Activated T-cell treated with anti-CD3 and anti-CD28 coated beads for 1 hour (primary cell): ENCODE results near the gene PFAS.
"Not testable (repeated sequence)": the region's sequence is repeated elsewhere in the genome, so short reads cannot be mapped to it uniquely, and the experiment has no call there.

Source experiments
- DNase-seq: peaks from one replicate; pipeline ENCODE4 v3.0.0-alpha.2; 2020; ENCODE audit warnings: low read depth

Gene PFAS

DNA sequence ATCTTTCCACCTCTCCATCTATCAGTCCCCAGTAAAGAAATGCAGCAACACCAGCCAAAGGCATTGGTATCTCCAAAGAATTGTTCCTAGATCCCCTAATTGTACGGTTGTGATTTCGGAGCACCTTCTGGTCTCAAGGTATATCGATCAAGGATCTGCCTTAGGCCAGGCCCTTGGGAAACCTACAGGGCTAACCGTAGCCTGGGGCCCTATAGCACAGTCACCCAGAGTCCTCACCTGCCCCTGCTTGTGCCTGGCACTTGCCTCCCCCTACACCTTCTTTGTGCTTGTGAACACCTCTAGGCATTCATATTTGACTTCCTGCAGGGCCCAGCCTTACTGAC, 21.9 kb upstream of the PFAS start:
- no peak for DNase-seq

GRCh38 chr17:8231701-8232100, 17.4 kb upstream of the PFAS start:
- DNase-seq: no peak

- no peak for DNase-seq
These were observed 14.5 kb upstream of the PFAS start for GRCh38 chr17:8234361-8235270.

GRCh38 chr17:8235676-8236075, 13.4 kb upstream of the PFAS start:
- no peak for DNase-seq

GRCh38 chr17:8237175-8237574, 11.9 kb upstream of the PFAS start:
- DNase-seq: no peak

GRCh38 chr17:8237886-8238285, 11.2 kb upstream of the PFAS start:
- no peak for DNase-seq

- no peak for DNase-seq
These were observed 5.3 kb upstream of the PFAS start for GRCh38 chr17:8243827-8244226.

DNA sequence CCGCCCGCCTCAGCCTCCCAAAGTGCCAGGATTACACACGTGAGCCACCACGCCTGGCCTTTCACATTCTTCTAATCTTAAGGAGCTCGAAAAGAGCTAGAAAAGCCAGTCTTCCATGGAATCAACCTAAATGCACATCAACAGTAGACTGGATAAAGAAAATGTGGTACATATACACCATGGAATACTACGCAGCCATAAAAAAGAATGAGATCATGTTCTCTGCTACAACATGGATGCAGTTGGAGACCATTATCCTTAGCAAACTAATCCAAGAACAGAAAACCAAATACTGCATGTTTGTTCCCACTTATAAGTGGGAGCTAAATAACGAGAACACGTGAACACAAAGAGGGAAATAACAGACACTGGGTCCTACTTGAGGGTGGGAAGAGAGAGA, 4.3 kb upstream of the PFAS start:
- no peak for DNase-seq

DNA sequence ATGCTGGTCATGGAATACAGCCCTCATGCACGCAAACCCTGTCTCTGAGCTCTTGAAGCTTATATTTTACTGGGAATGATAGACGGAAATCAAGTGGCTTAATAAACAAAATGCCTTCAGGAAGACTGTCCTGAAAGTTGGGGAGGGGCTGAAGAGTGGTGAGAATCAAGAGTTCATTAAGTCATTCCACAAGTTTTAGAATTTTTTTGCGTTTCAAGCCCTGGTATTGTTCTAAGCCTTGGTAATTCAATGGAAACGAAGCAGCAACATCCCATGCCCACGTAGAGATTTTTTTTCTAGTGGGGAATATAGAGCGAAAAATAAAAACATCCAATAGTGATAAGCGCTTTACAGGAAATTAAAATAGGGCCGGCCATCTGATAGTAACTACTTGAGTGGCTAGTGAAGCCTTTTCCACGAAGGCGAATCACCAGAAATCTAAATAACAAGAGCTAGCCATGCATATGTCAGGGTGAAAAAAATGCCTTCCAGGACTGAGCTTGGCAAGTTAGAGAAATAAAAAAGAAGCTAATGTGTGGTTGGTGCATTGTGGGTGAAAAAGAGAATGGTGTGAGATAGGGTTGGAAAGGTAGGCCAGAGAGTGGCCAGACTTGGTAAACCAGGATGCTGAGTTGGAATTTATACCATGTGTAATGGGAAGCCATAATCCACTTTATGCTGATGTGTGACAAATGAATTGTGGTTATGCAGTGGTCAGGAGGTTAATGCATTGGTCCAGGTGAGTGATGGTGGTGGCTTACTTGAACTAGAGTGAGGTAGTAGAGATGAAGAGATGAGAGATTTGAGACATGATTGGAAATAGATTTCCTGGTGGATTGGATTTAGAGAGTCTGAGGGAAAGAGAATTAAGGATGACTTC, 772 bp downstream of the PFAS start:
- no peak for DNase-seq

GRCh38 chr17:8251411-8251810, 2.3 kb downstream of the PFAS start:
- not testable (repeated sequence) for DNase-seq

GRCh38 chr17:8253801-8254200, 4.7 kb downstream of the PFAS start:
- no peak for DNase-seq

DNA sequence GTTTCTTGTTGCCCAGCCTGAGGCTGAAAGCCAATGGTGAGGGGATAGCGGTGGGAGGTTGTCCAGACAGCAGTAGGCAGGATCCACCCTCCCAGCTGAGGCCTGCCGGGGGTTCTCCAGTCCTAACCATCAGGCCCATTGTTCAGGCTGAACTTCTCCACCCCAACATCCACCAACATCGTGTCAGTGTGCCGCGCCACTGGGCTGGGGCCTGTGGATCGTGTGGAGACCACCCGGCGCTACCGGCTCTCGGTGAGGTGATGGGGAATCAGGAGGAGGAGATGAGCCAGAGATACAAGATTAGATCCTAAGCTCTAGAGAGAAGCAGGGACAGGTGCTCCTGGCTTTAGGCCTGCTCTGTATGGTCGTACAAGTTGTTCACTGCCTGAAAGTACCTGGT, 5.8 kb downstream of the PFAS start:
- no peak for DNase-seq

- no peak for DNase-seq
These were observed 6.4 kb downstream of the PFAS start for GRCh38 chr17:8255499-8255898.

DNA sequence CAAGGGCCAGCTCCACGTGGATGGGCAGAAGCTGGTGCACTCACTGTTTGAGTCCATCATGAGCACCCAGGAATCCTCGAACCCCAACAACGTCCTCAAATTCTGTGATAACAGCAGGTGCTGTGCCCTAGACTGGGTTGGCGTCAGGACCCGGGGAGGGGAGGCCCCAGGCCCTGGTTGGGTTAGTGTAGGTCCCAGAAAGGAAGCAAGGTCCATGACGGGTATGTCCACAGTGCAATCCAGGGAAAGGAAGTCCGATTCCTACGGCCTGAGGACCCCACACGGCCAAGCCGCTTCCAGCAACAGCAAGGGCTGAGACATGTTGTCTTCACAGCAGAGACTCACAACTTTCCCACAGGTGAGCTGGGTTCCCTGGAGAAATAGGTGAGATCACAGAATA, 7.2 kb downstream of the PFAS start:
- no peak for DNase-seq

DNA sequence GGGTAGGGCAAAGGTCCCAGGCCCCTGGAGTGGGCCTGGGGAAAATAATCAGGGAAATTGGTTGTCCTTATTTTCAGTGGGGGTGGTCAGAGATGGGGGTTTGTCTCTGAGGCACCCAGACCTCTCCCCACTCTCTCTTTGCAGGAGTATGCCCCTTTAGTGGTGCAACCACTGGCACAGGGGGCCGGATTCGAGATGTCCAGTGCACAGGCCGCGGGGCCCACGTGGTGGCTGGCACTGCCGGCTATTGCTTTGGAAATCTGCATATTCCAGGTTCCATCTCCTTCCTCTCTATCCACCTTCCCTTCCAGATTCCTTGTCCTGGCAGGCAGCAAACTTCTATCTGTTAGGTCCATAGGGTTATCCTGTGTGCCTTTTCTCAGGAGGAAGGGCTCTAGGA, 7.6 kb downstream of the PFAS start:
- DNase-seq: no peak

GRCh38 chr17:8257801-8258200, 8.7 kb downstream of the PFAS start:
- no peak for DNase-seq

GRCh38 chr17:8264320-8264719, 15.2 kb downstream of the PFAS start:
- no peak for DNase-seq

DNA sequence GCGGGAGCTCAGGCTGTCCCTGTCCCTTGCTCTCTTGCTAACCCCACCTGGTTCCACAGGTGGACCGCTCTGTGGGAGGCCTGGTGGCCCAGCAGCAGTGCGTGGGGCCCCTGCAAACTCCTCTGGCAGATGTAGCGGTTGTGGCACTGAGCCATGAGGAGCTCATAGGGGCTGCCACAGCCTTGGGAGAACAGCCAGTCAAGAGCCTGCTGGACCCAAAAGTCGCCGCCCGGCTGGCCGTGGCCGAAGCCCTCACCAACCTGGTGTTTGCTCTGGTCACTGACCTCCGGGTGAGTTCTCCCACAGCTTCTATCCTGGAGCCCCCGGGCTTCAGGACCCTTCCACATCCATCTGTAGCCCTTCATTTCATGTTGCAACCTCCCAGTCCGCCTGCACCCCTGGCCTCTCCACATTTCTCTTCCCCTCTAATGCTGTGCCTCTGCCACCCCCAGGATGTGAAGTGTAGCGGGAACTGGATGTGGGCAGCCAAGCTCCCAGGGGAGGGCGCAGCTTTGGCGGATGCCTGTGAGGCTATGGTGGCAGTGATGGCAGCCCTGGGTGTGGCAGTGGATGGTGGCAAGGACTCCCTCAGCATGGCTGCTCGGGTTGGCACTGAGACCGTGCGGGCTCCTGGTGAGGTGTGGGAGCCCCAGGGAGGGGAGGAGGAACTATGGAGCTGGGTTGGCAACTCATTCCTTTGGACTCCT, 15.9 kb downstream of the PFAS start:
- no peak for DNase-seq

DNA sequence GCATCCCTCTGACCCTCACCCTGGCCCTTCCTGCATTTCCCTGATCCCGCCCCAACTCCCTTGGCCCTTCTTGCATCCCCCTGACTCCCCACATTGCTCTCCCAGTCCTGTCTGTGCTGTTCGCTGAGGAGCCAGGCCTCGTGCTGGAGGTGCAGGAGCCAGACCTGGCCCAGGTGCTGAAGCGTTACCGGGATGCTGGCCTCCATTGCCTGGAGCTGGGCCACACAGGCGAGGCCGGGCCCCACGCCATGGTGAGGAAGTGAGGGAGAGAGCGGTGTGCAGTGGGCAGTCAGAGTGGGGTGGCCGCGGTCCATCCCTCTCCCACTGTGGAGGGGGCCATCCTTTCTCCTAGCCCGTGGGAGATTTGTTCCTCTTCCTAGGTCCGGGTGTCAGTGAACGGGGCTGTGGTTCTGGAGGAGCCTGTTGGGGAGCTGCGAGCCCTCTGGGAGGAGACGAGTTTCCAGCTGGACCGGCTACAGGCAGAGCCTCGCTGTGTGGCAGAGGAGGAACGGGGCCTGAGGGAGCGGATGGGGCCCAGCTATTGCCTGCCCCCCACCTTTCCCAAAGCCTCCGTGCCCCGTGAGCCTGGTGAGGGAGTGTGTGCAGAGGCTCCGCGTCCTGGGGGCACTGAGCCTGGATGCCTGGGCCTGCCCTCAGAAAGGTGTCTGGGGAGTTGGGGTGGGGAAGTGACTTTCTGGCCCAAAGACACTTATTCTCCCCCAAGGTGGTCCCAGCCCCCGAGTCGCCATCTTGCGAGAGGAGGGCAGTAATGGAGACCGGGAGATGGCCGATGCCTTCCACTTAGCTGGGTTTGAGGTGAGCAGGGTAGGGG, 17.8 kb downstream of the PFAS start:
- no peak for DNase-seq

DNA sequence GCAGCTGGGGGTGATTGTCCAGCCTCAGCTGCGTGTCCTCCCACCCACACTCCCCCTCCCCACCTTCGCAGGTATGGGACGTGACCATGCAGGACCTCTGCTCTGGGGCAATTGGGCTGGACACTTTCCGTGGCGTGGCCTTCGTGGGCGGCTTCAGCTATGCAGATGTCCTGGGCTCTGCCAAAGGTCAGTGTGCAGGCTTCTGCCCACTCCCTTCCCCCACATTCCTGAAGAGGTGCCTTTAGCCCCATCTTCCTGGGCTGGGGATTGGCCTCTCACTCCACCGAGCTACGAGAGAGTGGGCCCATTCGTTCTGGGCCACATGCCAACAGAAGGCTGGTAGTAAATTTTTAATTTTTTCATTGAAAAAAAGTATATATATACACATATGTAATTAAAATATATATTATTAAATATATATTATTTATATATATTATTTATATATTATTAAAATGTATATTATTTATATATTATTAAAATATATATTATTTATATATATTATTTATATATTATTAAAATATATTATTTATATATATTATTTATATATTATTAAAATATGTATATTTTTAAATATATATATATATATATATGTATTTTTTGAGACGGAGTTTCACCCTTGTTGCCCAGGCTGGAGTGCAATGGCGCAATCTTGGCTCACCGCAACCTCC, 18.5 kb downstream of the PFAS start:
- DNase-seq: no peak
